ENCODE data around the gene TPT1. TPM values are rescaled to one million over a fixed set of nuclear protein-coding genes. Genes with fewer than 3 reads are reported as not detected.

TPT1 gene
- total and polyA plus RNA-seq, 3 donors from 2014 or later, result 789 to 2,831 (median 1,272) TPM

DNA sequence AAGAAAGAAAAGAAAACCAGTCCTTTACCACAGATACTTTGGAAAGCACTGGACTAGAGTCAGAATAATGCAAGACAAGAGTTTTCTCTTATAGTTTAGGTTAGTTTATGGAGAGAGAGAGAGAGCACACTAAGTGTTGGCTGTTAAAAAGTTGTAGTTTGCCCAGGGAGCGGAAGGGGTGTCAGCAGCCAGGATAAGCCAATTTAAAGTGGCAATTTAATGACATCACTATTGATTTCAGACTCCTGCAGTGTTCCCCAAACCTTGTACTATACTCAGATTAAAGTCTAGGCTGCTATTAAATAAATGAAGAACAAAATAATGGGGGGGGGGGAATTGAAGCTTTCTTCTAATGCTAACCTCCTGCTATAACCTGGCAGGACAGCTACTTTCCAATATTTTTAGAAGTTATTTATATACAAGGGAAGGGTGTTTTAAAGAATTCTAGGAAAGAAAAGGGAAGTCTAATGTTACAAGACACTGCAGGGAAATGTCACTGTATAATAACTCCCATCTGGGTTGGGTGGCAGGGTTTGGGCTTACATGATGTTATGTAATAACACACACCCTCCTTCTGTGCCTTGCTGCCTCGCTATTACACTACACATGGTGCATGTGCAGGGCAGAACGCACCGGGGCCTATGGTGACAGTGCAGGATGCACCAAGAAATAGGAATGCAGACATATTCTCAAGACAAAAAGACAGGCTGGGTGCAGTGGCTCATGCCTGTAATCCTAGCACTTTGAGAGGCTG lies 19.9 kb downstream of the TPT1 start:
- WGBS, 2 donors, result 60 to 92% methylated on average over 4 of the region's 4 CpGs
- intact Hi-C loops (cut with DNase I; ENCODE audit: low total_unique reads), result no loop called here
- no peaks in the 10 kb centered on the region for H3K36me3 ChIP-seq (ENCODE audit: low read depth, missing control alignments)
- no peak overlapping the region for H3K27ac ChIP-seq
- peaks cover 7% of the 10 kb centered on the region for H3K4me1 ChIP-seq
- no peaks in the 10 kb centered on the region for H3K9me3 ChIP-seq
- DNase-seq, result no peak
- TF ChIP-seq, protein P1, sequence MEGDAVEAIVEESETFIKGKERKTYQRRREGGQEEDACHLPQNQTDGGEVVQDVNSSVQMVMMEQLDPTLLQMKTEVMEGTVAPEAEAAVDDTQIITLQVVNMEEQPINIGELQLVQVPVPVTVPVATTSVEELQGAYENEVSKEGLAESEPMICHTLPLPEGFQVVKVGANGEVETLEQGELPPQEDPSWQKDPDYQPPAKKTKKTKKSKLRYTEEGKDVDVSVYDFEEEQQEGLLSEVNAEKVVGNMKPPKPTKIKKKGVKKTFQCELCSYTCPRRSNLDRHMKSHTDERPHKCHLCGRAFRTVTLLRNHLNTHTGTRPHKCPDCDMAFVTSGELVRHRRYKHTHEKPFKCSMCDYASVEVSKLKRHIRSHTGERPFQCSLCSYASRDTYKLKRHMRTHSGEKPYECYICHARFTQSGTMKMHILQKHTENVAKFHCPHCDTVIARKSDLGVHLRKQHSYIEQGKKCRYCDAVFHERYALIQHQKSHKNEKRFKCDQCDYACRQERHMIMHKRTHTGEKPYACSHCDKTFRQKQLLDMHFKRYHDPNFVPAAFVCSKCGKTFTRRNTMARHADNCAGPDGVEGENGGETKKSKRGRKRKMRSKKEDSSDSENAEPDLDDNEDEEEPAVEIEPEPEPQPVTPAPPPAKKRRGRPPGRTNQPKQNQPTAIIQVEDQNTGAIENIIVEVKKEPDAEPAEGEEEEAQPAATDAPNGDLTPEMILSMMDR (IDR thresholded peaks at IDR 0.05), result no peak
- TF ChIP-seq POLR2A (IDR thresholded peaks at IDR 0.05), result no peak
- H3K27me3 ChIP-seq, result no peaks in the 10 kb centered on the region
- H3K4me3 ChIP-seq, result no peak overlapping the region

DNA sequence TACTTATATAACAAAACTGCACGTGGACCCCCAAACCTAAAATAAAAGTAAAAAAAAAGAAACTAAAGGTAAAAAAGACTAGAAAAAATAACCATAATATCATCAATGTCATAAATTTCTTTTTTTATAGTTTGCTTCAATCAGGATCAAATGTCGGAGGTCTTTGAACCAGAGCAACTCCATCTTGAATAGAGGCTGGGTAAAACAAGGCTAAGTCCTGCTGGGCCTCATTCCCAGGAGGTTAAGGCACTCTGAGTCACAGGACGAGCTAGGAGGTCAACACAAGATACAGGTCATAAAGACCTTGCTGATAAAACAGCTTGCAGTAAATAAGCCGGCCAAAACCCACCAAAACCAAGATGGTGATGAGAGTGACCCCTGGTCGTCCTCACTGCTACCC lies 24.0 kb downstream of the TPT1 start:
- no peaks in the 10 kb centered on the region for H3K9me3 ChIP-seq

DNA sequence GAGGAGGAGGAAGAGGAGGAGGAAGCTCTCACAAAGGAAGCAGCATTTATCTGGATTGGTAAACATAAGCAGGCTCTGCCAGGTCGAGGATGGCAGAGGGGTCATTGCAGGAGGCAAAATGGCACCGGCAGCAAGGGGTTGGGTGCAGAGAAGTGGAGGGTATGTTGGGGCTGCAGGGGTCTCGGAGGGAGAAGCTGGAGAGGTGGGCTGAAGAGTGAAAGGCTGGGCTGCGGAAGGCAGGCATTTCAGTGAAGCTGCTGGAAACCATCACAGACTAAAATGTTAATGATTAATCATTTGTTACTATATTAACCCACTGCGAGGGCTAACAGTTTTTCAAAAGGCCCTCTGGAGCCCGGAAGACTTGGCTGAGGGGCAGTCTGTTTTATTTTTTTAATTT lies 24.6 kb downstream of the TPT1 start:
- 63 to 73% methylated on average over 6 of the region's 6 CpGs for WGBS, 2 donors
- no peak for DNase-seq
- no peak overlapping the region for H3K4me3 ChIP-seq
- H3K9me3 ChIP-seq, result no peaks in the 10 kb centered on the region
- intact Hi-C loops (cut with DNase I; ENCODE audit: low total_unique reads), result no loop called here
- H3K27ac ChIP-seq, result no peak overlapping the region
- H3K4me1 ChIP-seq, result no peaks in the 10 kb centered on the region
- TF ChIP-seq, protein P1 (IDR thresholded peaks at IDR 0.05), result no peak
- no peak for TF ChIP-seq POLR2A (IDR thresholded peaks at IDR 0.05)
- H3K27me3 ChIP-seq, result no peaks in the 10 kb centered on the region
- H3K36me3 ChIP-seq (ENCODE audit: low read depth, missing control alignments), result no peaks in the 10 kb centered on the region

More for the DNA sequence above, 24.0 kb downstream of the TPT1 start:
- H3K36me3 ChIP-seq (ENCODE audit: low read depth, missing control alignments), result no peaks in the 10 kb centered on the region
- DNase-seq, result no peak
- no peaks in the 10 kb centered on the region for H3K27me3 ChIP-seq
- 84 to 90% methylated on average over 5 of the region's 5 CpGs for WGBS, 2 donors
- no peak for TF ChIP-seq POLR2A (IDR thresholded peaks at IDR 0.05)
- TF ChIP-seq, protein P1 (IDR thresholded peaks at IDR 0.05), result no peak
- intact Hi-C loops (cut with DNase I; ENCODE audit: low total_unique reads), result no loop called here
- H3K4me1 ChIP-seq, result peaks cover 2% of the 10 kb centered on the region
- H3K4me3 ChIP-seq, result no peak overlapping the region
- no peak overlapping the region for H3K27ac ChIP-seq

DNA sequence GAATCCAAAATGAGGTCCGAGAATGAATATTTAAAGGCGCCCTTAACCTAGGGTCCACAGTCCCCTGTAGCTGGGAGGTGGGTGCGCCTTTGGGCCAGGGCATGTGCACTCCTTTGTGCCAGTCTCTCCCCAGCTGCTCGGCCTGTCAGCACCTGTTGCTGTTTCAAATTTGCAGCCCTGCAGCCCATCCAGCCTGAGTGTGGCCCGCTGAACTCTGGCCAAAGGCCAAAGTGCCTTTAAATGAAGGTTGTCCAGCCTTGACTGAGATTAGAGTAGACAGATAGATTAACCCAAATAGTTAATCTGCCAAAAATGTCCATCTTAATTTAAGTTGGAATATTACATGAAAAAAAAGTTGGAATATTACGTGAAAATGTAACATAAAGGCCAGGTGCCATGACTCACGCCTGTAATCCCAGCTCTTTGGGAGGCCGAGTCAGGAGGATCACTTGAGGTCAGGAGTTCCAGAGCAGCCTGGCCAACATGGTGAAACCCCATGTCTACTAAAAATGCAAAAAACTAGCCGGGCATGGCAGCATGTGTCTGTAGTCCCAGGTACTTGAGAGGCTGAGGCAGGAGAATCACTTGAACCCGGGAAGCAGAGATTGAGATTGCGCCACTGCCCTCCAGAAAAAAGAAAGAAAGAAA lies 25.3 kb downstream of the TPT1 start:
- DNase-seq, result no peak
- TF ChIP-seq POLR2A (IDR thresholded peaks at IDR 0.05), result no peak
- TF ChIP-seq, protein P1 (IDR thresholded peaks at IDR 0.05), result no peak

More for the DNA sequence above, 25.3 kb downstream of the TPT1 start:
- no peak overlapping the region for H3K4me3 ChIP-seq
- H3K9me3 ChIP-seq, result no peaks in the 10 kb centered on the region
- no peak overlapping the region for H3K27ac ChIP-seq
- no peaks in the 10 kb centered on the region for H3K27me3 ChIP-seq
- 85 to 93% methylated on average over 11 of the region's 11 CpGs for WGBS, 2 donors
- no peaks in the 10 kb centered on the region for H3K36me3 ChIP-seq (ENCODE audit: low read depth, missing control alignments)
- intact Hi-C loops (cut with DNase I; ENCODE audit: low total_unique reads), result no loop called here
- H3K4me1 ChIP-seq, result no peaks in the 10 kb centered on the region

Measured in testis (tissue), 3 donors.